AG04450 (cell line): ENCODE data around the gene IDS. TPM values are rescaled to one million over a fixed set of nuclear protein-coding genes. Genes with fewer than 3 reads are reported as not detected.

Experiments
- CTCF ChIA-PET: fragments of 300-600, 350-600 bp; formaldehyde crosslinking; extraction: SDS; loops from one replicate; lab custom pipeline; 2022; ENCODE audit warnings: antibody characterized with exemption, inconsistent platforms; lab: Charles Lee
- POLR2A ChIA-PET: fragments of 350-600 bp; formaldehyde crosslinking; extraction: SDS; loops from one replicate; lab custom pipeline; 2021; ENCODE audit warnings: antibody characterized with exemption, inconsistent platforms; lab: Yijun Ruan, JAX
- DNase-seq: peaks from one replicate; pipeline ENCODE4 v3.0.0-alpha.2; 2011; ENCODE audit warnings: low read depth, low spot score
- H3K27ac ChIP-seq: one replicate; pipeline ENCODE4 v1.5.1; 2012; ENCODE audit warnings: low read depth, low read length, control low read depth
- H3K27me3 ChIP-seq: one replicate; pipeline ENCODE4 v1.6.0; 2012; ENCODE audit warnings: low read length; ENCODE audit not compliant: control insufficient read depth, insufficient read depth
- H3K4me3 ChIP-seq: 2 replicates; pipeline ENCODE4 v1.5.1; 2011; ENCODE audit warnings: mild to moderate bottlenecking, low read depth, low read length, control low read depth
- H3K9me3 ChIP-seq: 2 replicates; pipeline ENCODE4 v1.5.1; 2012; ENCODE audit warnings: low read length; ENCODE audit not compliant: control insufficient read depth, insufficient read depth
- polyA plus RNA-seq: library from polyadenylated mRNA; depleted of rRNA; stranded (reverse); fragments of >200 nt; gene quantifications from 2 replicates; pipeline ENCODE4 v1.2.3, GENCODE V29; 2011
- TF ChIP-seq, protein P1 (sequence below): IDR thresholded peaks from 2 replicates; pipeline ENCODE4 v1.5.1; 2011; ENCODE audit warnings: low read depth, low read length, control low read depth, inconsistent platforms

IDS gene
- polyA plus RNA-seq, 1 experiment: 75.7 TPM

DNA sequence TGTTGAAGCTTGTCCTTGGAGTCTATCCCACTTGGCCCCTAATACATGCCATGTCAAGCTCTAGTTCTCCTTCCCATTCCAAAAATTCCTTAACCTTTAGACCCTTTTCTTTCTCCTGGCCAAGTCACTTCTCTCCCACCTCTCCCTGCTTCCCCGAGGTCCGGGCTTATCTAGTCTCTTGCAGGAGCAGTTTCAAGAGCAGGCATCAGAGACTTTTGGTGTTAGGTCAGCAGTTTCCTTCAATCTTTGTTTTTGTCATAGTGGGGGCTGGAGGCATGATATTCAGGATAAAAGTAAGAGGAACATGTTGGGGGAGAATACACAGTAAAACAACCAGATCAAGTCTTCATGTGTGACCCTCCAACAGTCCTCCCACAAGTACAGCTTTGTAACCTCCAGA is 11.5 kb upstream of the IDS start:
- TF ChIP-seq, protein P1, sequence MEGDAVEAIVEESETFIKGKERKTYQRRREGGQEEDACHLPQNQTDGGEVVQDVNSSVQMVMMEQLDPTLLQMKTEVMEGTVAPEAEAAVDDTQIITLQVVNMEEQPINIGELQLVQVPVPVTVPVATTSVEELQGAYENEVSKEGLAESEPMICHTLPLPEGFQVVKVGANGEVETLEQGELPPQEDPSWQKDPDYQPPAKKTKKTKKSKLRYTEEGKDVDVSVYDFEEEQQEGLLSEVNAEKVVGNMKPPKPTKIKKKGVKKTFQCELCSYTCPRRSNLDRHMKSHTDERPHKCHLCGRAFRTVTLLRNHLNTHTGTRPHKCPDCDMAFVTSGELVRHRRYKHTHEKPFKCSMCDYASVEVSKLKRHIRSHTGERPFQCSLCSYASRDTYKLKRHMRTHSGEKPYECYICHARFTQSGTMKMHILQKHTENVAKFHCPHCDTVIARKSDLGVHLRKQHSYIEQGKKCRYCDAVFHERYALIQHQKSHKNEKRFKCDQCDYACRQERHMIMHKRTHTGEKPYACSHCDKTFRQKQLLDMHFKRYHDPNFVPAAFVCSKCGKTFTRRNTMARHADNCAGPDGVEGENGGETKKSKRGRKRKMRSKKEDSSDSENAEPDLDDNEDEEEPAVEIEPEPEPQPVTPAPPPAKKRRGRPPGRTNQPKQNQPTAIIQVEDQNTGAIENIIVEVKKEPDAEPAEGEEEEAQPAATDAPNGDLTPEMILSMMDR: no peak
- no peak overlapping the region for H3K4me3 ChIP-seq
- DNase-seq: no peak
- no peaks in the 10 kb centered on the region for H3K9me3 ChIP-seq
- ChIA-PET POLR2A (no interaction called here), CTCF (no interaction called here)
- H3K27ac ChIP-seq: no peak overlapping the region
- peaks cover 5% of the 10 kb centered on the region for H3K27me3 ChIP-seq

DNA sequence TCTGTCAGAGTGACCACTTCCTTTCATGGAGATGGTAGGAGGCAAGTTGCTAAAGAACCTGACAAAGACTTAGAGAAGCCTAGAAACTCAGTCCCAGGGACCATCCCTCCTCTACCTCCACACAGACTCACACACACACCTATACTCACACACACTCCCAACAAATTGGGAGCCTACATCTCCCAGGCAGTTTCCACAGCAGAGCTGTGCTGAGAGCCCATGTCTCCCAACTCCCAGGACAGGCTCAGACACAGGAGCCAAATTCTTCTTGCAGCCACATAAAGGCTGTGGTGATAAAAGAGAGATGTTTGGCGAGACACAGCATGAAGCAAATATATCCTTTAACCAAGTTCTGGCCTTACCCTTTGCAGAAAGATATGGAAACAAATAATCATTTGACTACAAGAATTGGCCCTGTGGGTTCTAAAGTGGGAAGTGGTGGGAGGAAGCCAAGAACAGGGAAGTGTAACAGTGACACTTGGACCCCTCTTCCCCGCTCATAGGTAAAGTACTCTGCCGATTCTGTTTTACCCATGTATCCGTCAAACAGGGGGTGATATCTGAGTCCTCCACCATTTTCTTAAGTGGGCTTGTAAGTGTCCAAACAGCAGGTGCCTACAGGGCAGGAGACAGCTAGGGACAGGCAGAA is 11.0 kb upstream of the IDS start:
- peaks cover 5% of the 10 kb centered on the region for H3K27me3 ChIP-seq
- H3K27ac ChIP-seq: no peak overlapping the region
- TF ChIP-seq, protein P1: no peak
- no peak overlapping the region for H3K4me3 ChIP-seq
- ChIA-PET POLR2A (no interaction called here), CTCF (no interaction called here)
- no peaks in the 10 kb centered on the region for H3K9me3 ChIP-seq
- no peak for DNase-seq

DNA sequence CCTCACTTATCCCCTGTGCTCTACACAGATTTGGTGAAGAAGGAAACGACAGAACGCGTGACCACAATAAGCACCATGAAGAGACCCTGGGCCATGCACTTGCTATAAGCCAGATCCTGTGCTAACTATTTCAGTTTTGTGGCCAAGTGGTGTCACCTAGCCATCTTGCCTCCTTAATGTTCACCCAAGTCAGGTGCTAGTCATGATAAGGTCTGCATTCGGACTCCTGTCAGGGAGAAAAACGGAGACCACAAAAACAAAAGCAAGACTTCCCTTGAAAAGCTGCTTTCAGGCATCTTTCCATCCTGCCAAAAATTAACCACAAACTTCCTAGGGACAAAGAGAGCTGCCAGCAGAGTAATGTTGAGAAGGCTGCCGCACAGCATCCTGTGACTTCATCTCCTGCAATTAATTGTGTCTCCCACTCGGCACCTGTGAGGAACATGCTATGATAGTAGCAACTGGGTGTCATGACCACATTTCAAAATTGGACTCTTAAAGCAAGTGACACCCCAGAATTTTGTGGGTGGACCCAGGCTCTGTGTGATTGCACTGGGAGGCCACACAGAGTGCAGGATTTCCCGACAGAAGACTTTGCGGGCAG is 8.8 kb upstream of the IDS start:
- H3K27me3 ChIP-seq: peaks cover 5% of the 10 kb centered on the region
- CTCF ChIA-PET: interaction anchor here (1.0 kb wide), 1 partner anchor 8 kb away, joined by 3 read pairs; no protein-coding TSS in a partner anchor
- TF ChIP-seq, protein P1: no peak
- POLR2A ChIA-PET: no interaction called here
- no peak overlapping the region for H3K4me3 ChIP-seq
- no peak for DNase-seq
- no peaks in the 10 kb centered on the region for H3K9me3 ChIP-seq
- no peak overlapping the region for H3K27ac ChIP-seq

DNA sequence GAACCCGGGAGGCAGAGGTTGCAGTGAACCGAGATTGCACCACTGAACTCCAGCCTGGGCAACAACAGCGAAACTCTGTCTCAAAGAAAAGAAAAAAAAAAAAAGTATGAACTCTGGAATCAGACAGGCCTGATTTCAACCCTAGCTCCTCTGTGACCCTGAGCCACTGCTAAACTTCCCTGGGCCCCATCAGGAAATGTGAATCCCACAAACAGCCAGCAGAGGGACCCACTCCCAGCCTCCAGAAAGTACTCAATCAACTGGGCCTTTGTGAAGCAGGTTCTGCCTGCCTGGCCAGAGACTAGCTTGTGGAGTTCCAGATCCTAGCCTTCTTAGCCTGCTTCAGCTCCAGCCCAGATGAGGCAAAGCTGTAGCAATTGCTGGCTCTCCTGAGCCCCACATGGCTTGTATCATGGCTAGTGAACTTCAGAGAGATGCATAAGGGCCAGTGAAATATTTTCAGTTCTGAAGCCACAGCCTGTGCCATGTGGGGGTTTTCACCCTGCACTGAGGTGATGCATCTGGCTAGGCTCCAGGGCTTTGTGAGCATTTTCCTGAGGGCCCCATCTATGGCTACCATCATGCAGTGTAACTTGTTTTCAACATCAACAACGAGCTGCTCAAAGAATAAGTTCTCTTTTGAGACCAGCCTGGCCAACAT is 7.2 kb upstream of the IDS start:
- no peaks in the 10 kb centered on the region for H3K9me3 ChIP-seq
- no peak overlapping the region for H3K4me3 ChIP-seq
- no peak for DNase-seq
- ChIA-PET POLR2A (no interaction called here), CTCF (interaction anchor here (0.7 to 1.5 kb wide), 9 partner anchors 10 to 130 kb away, joined by 3 to 22 read pairs (median 3); no protein-coding TSS in a partner anchor)
- H3K27ac ChIP-seq: no peak overlapping the region
- peaks cover 5% of the 10 kb centered on the region for H3K27me3 ChIP-seq
- TF ChIP-seq, protein P1: peak; percentile 65

DNA sequence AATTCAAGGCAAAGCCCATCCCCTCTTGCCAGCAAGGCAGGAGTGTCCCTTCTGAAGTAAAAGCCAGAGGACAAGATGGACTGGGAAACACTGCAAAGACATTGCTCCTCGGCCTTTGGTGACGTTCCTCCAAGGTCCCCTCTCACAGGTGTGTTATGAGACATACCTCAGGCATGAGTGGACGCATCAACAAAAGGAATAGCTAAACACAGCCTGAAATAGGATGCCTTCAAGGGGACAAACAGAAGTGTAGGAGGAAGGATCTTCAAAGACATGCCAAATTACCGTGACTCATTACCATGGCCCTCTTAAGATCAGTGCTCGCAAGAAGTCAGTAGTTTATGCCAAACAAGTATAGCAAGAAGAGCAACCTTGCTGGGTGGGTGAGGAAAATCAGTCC is 6.0 kb upstream of the IDS start:
- CTCF ChIA-PET: interaction anchor here (1.0 to 1.4 kb wide), 4 partner anchors 11 to 131 kb away, joined by 3 to 8 read pairs (median 5); partner anchors contain the start of gene EOLA1
- no peaks in the 10 kb centered on the region for H3K27me3 ChIP-seq
- no peaks in the 10 kb centered on the region for H3K9me3 ChIP-seq
- POLR2A ChIA-PET: no interaction called here
- TF ChIP-seq, protein P1: no peak
- H3K27ac ChIP-seq: no peak overlapping the region
- DNase-seq: no peak
- H3K4me3 ChIP-seq: no peak overlapping the region
